ENCODE results near the gene MOB3C.

MOB3C gene

GRCh38 chr1:46612937-46613660 is 3.5 kb downstream of the MOB3C start:
- peak overlapping the region; percentile 59; the same call in 1 of the 2 replicates for H3K27ac ChIP-seq
- H3K4me3 ChIP-seq, result 0 out of 2 replicates have a peak overlapping the region, but pooled peaks have one; percentile 26
- no peak for TF ChIP-seq Cebpa-rat (IDR thresholded peaks at IDR 0.05)
- no peaks in the 10 kb centered on the region for H3K27me3 ChIP-seq
- H3K9ac ChIP-seq, result peak overlapping the region; percentile 56; the same call in 1 of the 2 replicates
- H3K4me1 ChIP-seq, result peaks cover 63% of the 10 kb centered on the region
- peak overlapping the region; percentile 97 for H3K4me2 ChIP-seq
- H3K36me3 ChIP-seq, result peaks cover 20% of the 10 kb centered on the region
- H4K20me1 ChIP-seq, result no peaks in the 10 kb centered on the region
- H3K9me3 ChIP-seq, result no peaks in the 10 kb centered on the region

GRCh38 chr1:46611691-46612221 is 4.9 kb downstream of the MOB3C start:
- no peak overlapping the region for H3K9ac ChIP-seq
- H3K4me1 ChIP-seq, result peaks cover 50% of the 10 kb centered on the region
- H3K27me3 ChIP-seq, result no peaks in the 10 kb centered on the region
- H3K4me3 ChIP-seq, result no peak overlapping the region
- no peaks in the 10 kb centered on the region for H4K20me1 ChIP-seq
- H3K36me3 ChIP-seq, result peaks cover 29% of the 10 kb centered on the region
- no peak overlapping the region; the same call in 1 of the 2 replicates for H3K4me2 ChIP-seq
- no peak for TF ChIP-seq Cebpa-rat (IDR thresholded peaks at IDR 0.05)
- H3K9me3 ChIP-seq, result no peaks in the 10 kb centered on the region
- H3K27ac ChIP-seq, result no peak overlapping the region

- Histone ChIP-seq H3K27me3 (no peaks in the 10 kb centered on the region), H3K4me2 (no peak overlapping the region), H3K9me3 (no peaks in the 10 kb centered on the region), H3K9ac (no peak overlapping the region), H4K20me1 (no peaks in the 10 kb centered on the region; the same call in 1 of the 2 replicates), H3K4me3 (no peak overlapping the region), H3K36me3 (peaks cover 29% of the 10 kb centered on the region), H3K4me1 (peaks cover 42% of the 10 kb centered on the region), H3K27ac (no peak overlapping the region)
- TF ChIP-seq Cebpa-rat (IDR thresholded peaks at IDR 0.05), result no peak
Observed at GRCh38 chr1:46607345-46608130, 9.1 kb downstream of the MOB3C start.

GRCh38 chr1:46606255-46606965 is 10.2 kb downstream of the MOB3C start:
- Histone ChIP-seq H3K4me3 (no peak overlapping the region), H3K9me3 (no peaks in the 10 kb centered on the region), H3K27me3 (no peaks in the 10 kb centered on the region), H3K4me1 (peaks cover 38% of the 10 kb centered on the region), H4K20me1 (no peaks in the 10 kb centered on the region; the same call in 1 of the 2 replicates), H3K4me2 (no peak overlapping the region), H3K36me3 (peaks cover 29% of the 10 kb centered on the region), H3K27ac (no peak overlapping the region), H3K9ac (no peak overlapping the region)
- TF ChIP-seq Cebpa-rat (IDR thresholded peaks at IDR 0.05), result no peak

- peaks cover 42% of the 10 kb centered on the region for H3K4me1 ChIP-seq
Observed at GRCh38 chr1:46605232-46605631, 11.4 kb downstream of the MOB3C start.

GRCh38 chr1:46603858-46604549 is 12.6 kb downstream of the MOB3C start, which contains the start of gene MKNK1:
TSS of gene MKNK1 (minus strand) at chr1:46604268. CDS start at chr1:46583327, 20,941 bp downstream.
- H3K9ac ChIP-seq, result peak within 1 kb of the TSS; percentile 88
- H3K36me3 ChIP-seq, result peaks cover 18% of the 10 kb centered on the region
- peak within 1 kb of the TSS; percentile 74 for H3K27ac ChIP-seq
- H4K20me1 ChIP-seq, result no peaks in the 10 kb centered on the region; the same call in 1 of the 2 replicates
- no peak for TF ChIP-seq Cebpa-rat (IDR thresholded peaks at IDR 0.05)
- peak within 1 kb of the TSS; percentile 92 for H3K4me2 ChIP-seq
- H3K4me3 ChIP-seq, result peak within 1 kb of the TSS; percentile 91
- H3K27me3 ChIP-seq, result no peaks in the 10 kb centered on the region
- H3K4me1 ChIP-seq, result peaks cover 55% of the 10 kb centered on the region
- H3K9me3 ChIP-seq, result no peaks in the 10 kb centered on the region

More at GRCh38 chr1:46605232-46605631, 11.4 kb downstream of the MOB3C start:
- Histone ChIP-seq H3K36me3 (peaks cover 29% of the 10 kb centered on the region), H3K4me2 (no peak overlapping the region; the same call in 1 of the 2 replicates), H3K9me3 (no peaks in the 10 kb centered on the region), H3K9ac (no peak overlapping the region), H3K27ac (no peak overlapping the region), H3K27me3 (no peaks in the 10 kb centered on the region), H4K20me1 (no peaks in the 10 kb centered on the region; the same call in 1 of the 2 replicates), H3K4me3 (no peak overlapping the region)
- no peak for TF ChIP-seq Cebpa-rat (IDR thresholded peaks at IDR 0.05)

- H3K4me3 ChIP-seq, result peak overlapping the region; percentile 91
- H4K20me1 ChIP-seq, result no peaks in the 10 kb centered on the region; the same call in 1 of the 2 replicates
- peaks cover 13% of the 10 kb centered on the region for H3K36me3 ChIP-seq
- H3K4me2 ChIP-seq, result peak overlapping the region; percentile 92
- no peaks in the 10 kb centered on the region for H3K9me3 ChIP-seq
- H3K4me1 ChIP-seq, result peaks cover 56% of the 10 kb centered on the region
- H3K27ac ChIP-seq, result peak overlapping the region; percentile 74
- H3K27me3 ChIP-seq, result no peaks in the 10 kb centered on the region
- H3K9ac ChIP-seq, result peak overlapping the region; percentile 88
- no peak for TF ChIP-seq Cebpa-rat (IDR thresholded peaks at IDR 0.05)
Observed at GRCh38 chr1:46603481-46603857, 13.1 kb downstream of the MOB3C start.

GRCh38 chr1:46601257-46602007 is 15.2 kb downstream of the MOB3C start:
- 0 out of 2 replicates have a peak overlapping the region, but pooled peaks have one; percentile 5 for H3K4me2 ChIP-seq
- no peak for TF ChIP-seq Cebpa-rat (IDR thresholded peaks at IDR 0.05)

More at GRCh38 chr1:46601257-46602007, 15.2 kb downstream of the MOB3C start:
- Histone ChIP-seq H3K27me3 (no peaks in the 10 kb centered on the region), H4K20me1 (peaks cover 6% of the 10 kb centered on the region; the same call in 1 of the 2 replicates), H3K9me3 (no peaks in the 10 kb centered on the region), H3K27ac (no peak overlapping the region), H3K9ac (no peak overlapping the region), H3K4me1 (peaks cover 56% of the 10 kb centered on the region), H3K4me3 (no peak overlapping the region), H3K36me3 (no peaks in the 10 kb centered on the region)

Data from BLaER1 (cell line).